Left colon (tissue), 2 donors: ENCODE measurements around the gene EDIL3. TPM values are rescaled to one million over a fixed set of nuclear protein-coding genes. Genes with fewer than 3 reads are reported as not detected.

Experiments
- ATAC-seq: fragments of 200-7000 bp; cut with Tn5 transposase; one replicate; pipeline ENCODE4 v1.9.1; 2020; ENCODE audit warnings: mild to moderate bottlenecking, moderate library complexity
- DNase-seq, 2 donors: peaks; one replicate each; pipeline ENCODE4 v3.0.0-alpha.2; 2020
- intact Hi-C, 2 donors: fragments of 100-400 bp; cut with DNase I in 1 of 2; cut with micrococcal nuclease in 1 of 2; formaldehyde crosslinking; loops; one replicate each; pipeline versions ENCODE4 v1.11.2 to v1.14.0; 2022; cut with DNase I, micrococcal nuclease
- total RNA-seq, 2 donors: library from RNA; stranded (reverse); fragmentation: NEBNext Ultra II Directional; extraction: Animal tissue kit (Norgen Biotek cat#: 25700); gene quantifications; one replicate each; pipeline ENCODE4 v1.2.1, GENCODE V29; 2021
- donor health status: DM: no; HTN: no; CAD: no.
- donor health status: DM: yes; HTN: yes; CAD: no.

The EDIL3 gene
- total RNA-seq, 2 donors from 2014 or later = 38.1 to 48.7 TPM

DNA sequence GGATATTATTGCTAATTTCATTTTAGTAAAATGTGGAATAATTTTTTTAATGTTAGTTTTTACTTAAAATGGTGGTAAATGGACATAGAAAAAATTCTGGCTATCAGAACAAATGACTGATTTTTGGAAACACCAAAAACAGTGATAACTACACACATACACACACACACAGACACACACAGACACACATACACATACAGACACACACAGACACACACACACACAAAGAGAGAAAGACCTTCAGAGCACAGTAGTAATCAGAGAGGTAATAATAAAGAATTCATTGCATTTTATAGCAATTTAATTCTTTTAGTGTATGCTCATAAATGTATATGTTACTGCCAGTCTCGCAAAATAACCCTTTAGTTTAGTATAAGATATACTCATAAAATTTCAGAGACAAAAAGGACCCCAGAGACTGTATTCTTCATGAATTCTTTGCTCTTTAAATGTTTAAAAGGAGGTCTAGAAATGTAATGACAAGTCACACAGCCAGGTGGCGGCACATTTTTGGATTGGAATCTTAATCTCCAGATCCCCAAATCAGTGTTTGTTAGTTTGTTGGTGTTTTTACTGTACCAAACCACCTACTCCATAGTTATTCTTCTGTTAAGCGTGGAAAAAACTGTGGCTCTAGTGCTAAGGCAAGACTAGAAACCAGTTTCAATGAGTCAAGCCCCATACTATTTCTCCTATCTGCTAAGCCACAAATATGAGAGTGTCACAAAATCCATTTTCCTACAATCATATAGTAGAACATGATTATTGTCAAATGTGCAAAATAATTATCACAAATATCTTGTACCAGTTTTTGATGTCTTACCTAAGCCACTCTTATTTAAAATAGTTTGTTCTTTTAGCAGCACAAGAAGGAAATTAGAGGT, 109.9 kb downstream of the EDIL3 start:
- intact Hi-C loops = no loop called here

DNA sequence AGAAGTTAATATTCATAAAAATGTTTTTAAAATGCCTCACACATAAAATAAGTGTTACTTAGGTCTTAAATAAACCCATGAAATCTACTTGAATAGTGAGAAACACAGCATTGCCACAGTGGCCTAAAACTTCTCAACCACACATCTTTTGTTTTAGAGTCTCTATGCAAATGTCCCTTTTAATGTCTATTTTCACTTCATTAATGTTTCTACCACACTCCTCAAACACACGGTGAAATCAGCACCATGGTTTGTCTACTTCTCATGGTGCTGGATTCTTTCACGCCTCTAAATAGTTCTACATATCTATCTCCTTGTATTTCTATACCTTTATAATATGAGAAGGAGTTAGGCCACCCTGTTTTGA, 111.2 kb downstream of the EDIL3 start:
- intact Hi-C loops = no loop called here
- no peak for ATAC-seq
- DNase-seq = no peak

More for the DNA sequence above, 109.9 kb downstream of the EDIL3 start:
- ATAC-seq (peak; percentile 44), DNase-seq (peak in 1 of 2 donors; percentile 56)

DNA sequence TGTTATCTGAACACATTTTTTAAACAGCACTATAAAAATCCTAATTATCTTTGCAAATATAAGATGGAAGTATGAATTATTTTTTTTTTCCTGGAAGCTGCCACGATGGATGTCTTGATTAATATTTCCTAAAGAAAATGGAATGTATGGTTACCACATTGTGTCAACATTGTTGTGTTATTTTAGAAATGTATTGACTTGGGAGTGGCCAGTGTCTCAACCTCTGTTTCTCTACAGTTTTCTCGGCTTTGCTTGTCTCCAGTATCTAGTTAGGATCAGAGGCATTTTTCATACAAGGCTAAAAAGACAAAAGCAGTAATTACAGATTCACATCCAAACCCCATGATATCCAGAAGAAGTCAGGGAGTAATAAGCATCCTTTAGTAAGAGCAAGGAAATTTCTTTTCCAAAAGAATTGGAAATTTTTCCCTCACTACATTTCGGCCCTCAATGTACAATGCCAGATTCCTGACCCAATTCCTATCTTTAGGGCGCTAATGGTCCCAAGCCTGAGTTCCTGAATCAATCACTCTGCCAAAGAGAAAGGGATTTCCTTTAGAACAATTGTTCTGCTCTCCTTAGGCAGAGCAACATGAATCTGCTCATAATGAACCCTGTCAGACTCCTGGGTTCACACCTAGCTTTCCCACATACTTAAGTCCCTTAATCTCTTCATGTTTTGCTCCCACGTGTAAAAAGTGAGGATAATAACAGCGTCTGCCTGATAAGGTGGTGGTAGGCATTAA, 111.7 kb downstream of the EDIL3 start:
- no peak for DNase-seq

DNA sequence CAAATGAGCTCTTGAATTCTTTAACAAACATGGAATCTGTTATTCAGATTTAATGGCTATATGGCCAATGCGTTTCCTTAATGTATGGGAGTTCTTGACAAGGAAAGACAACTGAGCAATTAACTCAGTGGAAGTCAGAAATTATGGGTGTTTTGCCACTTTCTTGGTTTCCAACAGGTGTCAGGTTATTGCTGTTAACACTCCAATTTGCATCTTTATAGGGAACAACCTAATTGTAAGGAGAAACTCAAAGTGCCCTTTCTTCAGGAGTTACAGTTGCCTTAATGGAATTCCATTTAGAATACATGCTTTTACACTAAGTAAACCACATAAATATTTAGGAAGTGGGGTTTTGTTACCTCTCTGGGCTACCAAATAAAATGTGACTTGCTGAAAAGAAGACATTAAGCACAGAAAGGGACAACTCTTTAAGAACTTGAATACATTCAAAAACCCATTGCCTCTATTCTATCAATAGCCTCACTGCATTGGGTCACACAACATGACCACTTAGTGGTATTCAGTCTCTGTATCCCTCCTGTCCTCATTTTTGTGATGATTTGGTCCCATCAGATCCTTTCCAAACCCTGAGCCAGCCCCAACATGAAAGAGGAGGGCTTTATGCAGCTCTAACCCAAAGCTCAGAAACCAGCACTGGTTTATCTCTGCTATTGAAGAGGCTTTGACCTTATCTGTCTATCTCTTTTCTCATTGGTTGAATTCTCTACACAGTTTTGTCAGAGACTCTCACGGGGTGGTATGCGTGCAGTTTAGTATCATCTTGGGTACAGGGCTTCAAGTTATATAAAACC, 118.7 kb downstream of the EDIL3 start:
- intact Hi-C loops = no loop called here
- no peak for DNase-seq
- ATAC-seq = no peak

More for the DNA sequence above, 111.7 kb downstream of the EDIL3 start:
- no peak for ATAC-seq
- intact Hi-C loops = no loop called here

DNA sequence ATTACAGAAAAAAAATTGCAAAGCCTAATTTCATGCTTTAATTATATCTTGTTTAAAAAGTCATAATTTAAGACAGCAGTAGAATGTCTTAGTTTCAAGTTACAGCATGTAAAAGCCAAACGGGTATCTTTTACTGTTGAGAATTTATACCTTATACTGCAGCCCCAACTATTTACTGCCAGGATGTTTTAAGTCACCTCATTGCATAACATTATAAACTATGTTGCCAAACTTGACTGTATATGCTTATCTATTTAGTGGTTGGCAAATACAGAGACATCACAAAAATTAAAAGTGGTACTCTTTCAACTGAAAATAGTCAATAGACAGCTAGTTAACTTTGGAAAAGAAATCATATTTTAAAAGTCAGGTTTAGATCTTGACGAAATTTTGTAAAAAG, 119.5 kb downstream of the EDIL3 start:
- intact Hi-C loops = no loop called here
- ATAC-seq (no peak), DNase-seq (no peak)

DNA sequence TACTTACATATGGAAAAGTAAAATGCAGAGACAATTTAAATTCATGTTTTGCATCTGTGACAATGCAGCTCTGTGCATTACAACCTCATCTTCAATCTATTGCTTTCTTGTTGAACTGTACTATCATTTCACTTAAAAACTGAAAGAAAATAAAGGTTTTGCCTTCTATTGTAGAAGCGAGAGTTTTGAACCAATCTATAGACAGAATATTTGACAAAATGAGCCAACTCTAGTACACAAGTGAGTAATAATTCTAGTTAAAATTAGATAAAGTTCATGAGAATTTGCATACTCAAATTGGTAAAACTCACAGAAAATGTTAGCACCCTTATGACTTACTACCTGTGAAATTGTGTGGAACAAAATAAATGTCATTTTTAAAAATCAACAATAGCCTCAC, 123.7 kb downstream of the EDIL3 start:
- ATAC-seq (no peak), DNase-seq (no peak)
- intact Hi-C loops = no loop called here

DNA sequence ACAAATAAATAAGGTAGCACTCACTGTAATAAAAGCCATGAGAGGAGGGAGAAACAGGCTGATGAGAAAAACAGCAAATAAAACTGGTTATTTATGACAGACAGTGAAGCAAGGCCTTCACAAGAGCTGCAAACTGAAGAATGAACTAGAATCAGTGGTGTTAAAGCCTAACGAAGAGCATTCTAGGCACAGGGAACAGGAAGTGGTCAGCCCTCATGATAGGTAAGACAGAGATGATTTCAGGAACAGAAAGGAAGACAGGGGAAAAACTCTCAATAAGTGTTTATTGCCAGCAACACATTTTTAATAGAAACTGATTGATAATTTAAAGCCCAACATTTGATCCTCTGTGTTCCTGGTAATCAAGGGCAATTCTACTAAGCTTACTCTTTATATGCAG, 124.5 kb downstream of the EDIL3 start:
- ATAC-seq (no peak), DNase-seq (no peak)
- intact Hi-C loops = no loop called here

DNA sequence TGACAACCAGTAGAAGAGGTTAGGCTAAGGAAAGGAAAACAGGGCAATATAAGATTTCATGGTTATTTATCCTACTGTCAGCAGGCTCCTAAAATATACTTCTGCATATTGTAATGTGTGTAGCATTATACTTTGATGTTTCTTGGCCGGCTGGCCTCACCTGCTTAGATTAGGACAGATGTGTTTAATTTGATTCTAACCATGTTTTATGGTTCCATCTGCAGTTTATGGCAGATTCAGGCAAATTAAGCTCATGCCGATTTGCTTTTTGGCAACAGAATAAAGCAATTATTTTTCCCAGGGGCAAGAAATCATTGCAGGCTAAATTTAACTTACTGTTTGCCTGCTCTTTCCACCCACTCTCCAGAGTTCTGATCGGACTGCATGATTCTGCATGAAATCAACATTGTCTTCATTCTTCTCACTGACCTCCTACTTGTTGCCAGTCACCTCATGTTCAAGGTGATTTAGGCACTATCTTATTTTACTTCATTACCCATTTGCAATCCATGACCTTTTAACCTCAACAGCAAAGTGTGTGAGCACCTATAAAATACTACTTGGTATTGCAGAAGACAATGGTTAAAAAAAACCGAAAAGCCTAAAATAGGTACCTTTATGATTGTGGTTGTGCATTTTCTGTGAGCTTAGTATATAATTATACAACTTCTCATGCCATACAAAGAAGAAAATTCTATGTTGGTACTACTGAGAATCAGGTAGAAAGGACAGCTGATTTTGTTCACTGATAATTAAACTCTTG, 125.2 kb downstream of the EDIL3 start:
- DNase-seq = no peak
- intact Hi-C loops = no loop called here
- peak; percentile 72 for ATAC-seq

DNA sequence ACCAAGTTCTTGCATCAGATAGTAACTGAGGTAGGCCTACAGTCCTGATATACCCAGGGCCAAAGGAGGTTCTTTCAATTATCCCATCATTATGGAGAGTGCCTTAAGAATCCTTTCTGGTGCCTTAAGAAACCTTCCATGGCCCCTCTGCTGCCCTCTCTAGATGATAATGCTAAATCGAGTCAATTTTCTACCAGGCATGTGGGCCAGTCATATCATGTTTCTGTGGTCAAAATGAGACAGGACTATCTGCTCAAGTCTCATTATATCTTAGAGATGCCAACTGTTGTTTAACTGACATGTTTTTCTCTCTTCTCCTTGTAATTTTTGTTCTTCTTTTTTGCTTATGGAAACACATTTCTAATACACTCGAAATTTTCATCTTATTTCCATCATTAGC, 127.6 kb downstream of the EDIL3 start:
- ATAC-seq = no peak
- no peak for DNase-seq
- intact Hi-C loops = no loop called here

DNA sequence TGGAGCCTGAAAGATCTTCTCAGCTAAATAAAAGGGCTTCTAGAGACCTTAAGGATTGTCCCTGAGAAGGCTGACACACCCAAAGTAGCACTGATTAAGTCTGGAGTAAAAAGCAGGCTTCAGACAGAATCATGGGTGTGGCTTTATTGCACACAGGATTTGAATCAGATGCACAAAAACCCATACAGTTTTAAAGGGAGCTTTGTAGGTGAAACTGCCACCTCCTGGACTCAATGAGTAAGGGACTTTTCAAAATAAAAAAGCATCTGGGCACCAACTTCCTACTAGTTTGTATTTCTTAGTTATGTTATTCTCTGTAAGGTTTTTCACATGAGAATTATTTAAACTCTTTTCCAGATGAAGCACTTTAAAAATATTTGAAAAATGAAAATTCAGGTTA, 129.4 kb downstream of the EDIL3 start:
- ATAC-seq (peak; percentile 89), DNase-seq (no peak)
- intact Hi-C loops = no loop called here

DNA sequence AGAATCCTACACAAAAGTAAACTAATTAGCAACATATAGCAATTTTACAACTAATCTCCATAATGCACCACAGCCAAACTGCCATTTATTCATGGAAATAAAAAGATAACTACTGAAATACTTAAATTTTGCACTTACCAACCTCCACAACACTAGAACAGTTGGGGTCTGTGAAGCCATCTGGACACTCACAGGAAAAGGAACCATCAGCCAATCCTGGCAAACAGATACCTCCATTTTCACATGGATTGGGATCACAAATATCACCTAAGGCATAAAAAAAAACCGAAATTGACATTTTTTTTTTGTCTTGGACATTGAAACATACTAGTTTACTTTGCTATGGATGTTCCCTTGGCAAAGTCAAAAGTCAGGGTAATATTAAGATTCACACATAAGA, 130.7 kb downstream of the EDIL3 start:
- no peak for ATAC-seq
- intact Hi-C loops = no loop called here
- no peak for DNase-seq

DNA sequence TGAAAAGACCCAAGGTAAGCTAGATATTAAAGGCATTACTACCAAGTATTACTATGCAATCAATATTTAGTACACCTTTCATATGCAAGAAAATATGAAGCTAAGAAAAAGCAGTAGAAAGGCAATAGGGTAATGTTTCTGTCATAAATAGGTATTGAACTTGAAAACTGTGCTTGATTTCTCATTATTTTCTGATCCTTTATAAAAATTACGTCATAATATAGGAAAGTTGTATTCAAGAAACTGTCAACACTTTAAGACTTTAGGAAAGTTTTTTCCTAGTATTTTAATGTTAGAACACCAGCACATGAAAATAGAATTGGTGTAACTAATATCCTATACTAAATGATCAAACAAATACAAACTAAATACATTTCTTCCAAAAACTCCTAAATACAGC, 133.2 kb downstream of the EDIL3 start:
- ATAC-seq (no peak), DNase-seq (no peak)
- intact Hi-C loops = no loop called here

DNA sequence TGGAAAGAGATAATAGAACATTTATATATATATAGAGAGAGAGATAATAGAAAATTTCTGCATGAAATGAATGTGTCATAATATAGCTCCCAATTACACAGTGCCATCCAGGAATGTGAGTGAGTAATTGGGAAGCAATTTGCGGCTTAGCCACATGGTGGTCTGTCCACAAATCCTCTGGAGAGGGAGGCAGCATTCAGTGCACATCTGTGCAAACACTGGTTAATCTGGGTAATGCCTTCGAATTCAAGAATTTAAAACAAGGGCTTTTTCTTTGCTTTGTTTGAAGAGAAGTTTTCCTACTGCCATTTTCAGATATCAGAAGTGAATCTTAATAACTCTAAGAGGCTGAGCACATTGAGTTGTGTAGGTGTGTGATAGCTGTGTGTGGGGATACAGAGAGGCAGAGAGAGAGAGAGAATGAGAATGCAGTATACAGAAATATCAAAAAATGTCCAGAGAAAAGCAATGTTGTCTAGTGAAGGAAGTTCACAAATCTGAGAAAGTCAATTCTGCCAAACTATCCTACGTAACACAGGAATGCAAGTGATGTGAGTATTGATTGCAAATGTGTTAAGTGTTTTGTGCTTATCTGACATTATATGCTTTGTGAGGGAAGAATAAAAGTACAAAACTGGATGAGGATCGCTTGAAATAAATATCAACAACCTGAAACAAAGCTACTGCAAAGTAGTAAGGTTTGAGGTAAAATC, 134.6 kb downstream of the EDIL3 start:
- intact Hi-C loops = no loop called here
- no peak for ATAC-seq
- no peak for DNase-seq

DNA sequence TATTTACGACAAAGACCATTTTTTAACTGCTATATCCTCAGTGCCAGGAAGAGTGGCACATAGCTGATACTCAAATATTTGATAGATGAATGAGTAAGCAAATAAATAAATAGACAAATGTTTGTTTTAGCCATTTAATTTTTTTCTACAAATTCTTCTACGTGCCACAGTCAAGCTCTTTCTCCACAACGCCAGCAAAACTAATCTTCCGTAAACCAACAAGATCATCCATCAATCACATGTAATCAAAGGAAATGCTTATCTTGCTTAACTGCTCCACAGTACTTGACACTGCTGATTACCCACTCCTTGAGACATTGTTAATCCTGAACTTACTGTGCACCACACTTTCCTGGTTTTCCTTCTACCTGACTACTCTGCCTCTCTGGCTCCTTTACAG, 136.7 kb downstream of the EDIL3 start:
- ATAC-seq = no peak
- no peak for DNase-seq
- intact Hi-C loops = no loop called here

DNA sequence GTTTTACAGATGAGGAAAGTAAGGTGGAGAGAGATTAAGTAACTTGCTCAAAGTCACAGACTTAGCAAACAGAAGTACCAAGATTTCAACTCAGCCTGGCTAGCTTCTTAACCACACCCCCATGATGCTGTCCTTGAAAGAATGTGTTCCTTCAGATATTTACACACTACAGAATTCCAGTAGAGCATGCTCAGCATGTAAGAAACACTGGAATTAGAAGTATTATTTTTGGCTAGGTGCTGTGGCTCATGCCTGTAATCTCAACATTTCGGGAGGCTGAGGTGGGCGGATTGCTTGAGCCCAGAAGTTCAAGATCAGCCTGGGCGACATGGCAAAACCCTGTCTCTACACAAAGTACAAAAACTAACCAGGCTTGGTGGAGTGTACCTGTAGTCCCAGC, 142.4 kb downstream of the EDIL3 start:
- ATAC-seq (no peak), DNase-seq (no peak)
- intact Hi-C loops = no loop called here

DNA sequence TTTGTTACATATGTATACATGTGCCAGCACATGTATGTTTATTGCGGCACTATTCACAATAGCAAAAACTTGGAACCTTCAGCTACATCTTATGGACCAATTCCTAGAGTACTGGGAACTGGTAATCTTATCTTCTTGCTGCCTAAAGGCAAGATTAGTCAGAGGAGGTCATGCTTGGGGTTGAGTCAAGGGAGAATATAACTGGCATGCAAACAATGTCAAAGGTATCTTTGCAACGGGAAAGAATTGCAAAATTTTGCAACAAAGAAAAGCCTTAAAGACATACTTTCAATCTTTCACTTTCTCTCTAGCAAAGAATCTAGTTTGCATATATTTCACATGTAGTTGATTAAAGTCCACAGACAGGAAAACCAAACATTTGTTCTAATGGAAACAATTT, 145.2 kb downstream of the EDIL3 start:
- intact Hi-C loops = no loop called here
- no peak for DNase-seq
- no peak for ATAC-seq

DNA sequence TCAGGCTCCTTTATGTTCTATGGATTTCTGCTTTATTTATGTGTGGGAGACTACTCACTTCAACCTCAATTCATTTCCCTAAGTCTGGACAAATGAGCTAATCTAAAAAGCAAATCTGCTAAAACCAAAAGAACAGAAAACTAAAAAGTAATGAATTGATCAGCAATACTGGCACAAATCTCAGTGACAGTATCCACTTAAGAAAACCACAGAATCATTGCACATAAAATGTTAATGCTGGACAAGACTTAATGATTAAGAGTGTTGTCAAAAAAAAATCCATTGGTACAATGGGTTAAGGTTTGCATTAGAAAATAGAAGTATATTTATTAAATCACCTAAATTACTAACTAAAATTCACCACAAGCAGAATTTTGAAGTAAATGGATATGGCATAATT, 147.6 kb downstream of the EDIL3 start:
- intact Hi-C loops = no loop called here
- DNase-seq (no peak), ATAC-seq (no peak)

DNA sequence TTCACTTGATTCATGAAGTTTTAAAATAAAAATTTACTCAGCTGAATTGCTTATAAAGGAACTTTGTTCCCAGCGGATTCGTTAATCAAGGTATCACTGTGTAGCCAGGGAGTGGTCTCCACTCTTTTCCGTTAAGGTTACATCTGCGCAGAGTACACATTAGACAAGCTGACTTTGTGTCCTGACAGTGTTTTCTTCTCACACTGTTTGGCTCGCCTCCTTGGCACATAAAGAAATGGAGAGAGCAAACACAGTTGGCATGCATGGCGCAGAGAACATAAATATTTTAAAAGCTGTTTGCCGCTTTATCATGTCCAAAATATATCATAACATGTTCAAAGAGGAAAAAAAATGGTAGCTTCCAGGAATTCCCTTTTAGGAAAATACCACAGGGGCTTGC, 153.2 kb downstream of the EDIL3 start:
- DNase-seq (no peak), ATAC-seq (peak; percentile 95)
- intact Hi-C loops = no loop called here
